H1 (cell line): ENCODE measurements around the gene PDE3A. TPM values are rescaled to one million over a fixed set of nuclear protein-coding genes. Genes with fewer than 3 reads are reported as not detected.

ENCODE experiments used
- CTCF ChIA-PET: fragments of 300-600 bp; sonication (Branson Sonifier 250); formaldehyde crosslinking; loops from one replicate; lab custom pipeline; 2021; ENCODE audit not compliant: partially characterized antibody; lab: Charles Lee
- POLR2A ChIA-PET: fragments of 300-600 bp; sonication (Branson Sonifier 250); formaldehyde crosslinking; loops from one replicate; lab custom pipeline; 2021; ENCODE audit warnings: inconsistent platforms; ENCODE audit not compliant: partially characterized antibody; lab: Charles Lee
- DNase-seq, 2 experiments: peaks; one replicate each; pipeline versions ENCODE4 v3.0.0 to v3.0.0-alpha.2; 2010 to 2022; ENCODE audit warnings: low spot score in 2 of 2, low read depth in 1 of 2, mixed read lengths in 1 of 2
- FAIRE-seq: peaks from 2 replicates; lab custom pipeline; 2011; peaks lifted over from hg19 to GRCh38; lab: Jason Lieb, UNC
- H2AFZ ChIP-seq: 2 replicates; pipeline ENCODE4 v1.8.1; 2012; ENCODE audit warnings: low read length, inconsistent platforms
- H2AK5ac ChIP-seq: 2 replicates; pipeline ENCODE4 v1.6.1; 2013; ENCODE audit warnings: low read depth, low read length
- H2BK120ac ChIP-seq: replicated peaks from 2 replicates; pipeline ENCODE3; 2013; ENCODE audit warnings: low read depth, low read length, inconsistent platforms
- H2BK12ac ChIP-seq: 2 replicates; pipeline ENCODE4 v1.6.1; 2013; ENCODE audit warnings: low read depth, low read length
- H2BK15ac ChIP-seq: 2 replicates; pipeline ENCODE4 v1.6.1; 2013; ENCODE audit warnings: low read length
- H2BK20ac ChIP-seq: 2 replicates; pipeline ENCODE4 v1.6.1; 2013; ENCODE audit warnings: low read length
- H2BK5ac ChIP-seq: 2 replicates; pipeline ENCODE4 v1.6.1; 2013; ENCODE audit warnings: low read depth, low read length
- H3K14ac ChIP-seq: 2 replicates; pipeline ENCODE4 v1.6.1; 2013; ENCODE audit warnings: inconsistent platforms; ENCODE audit not compliant: insufficient read length
- H3K18ac ChIP-seq: 2 replicates; pipeline ENCODE4 v1.6.1; 2013; ENCODE audit warnings: low read length; ENCODE audit errors: extremely low read depth
- H3K23ac ChIP-seq: 2 replicates; pipeline ENCODE4 v1.6.1; 2013; ENCODE audit warnings: inconsistent platforms; ENCODE audit not compliant: insufficient read length
- H3K23me2 ChIP-seq: 2 replicates; pipeline ENCODE4 v1.6.1; 2013; ENCODE audit warnings: low read depth, low read length
- H3K27ac ChIP-seq: 2 replicates; pipeline ENCODE4 v1.6.1; 2011; ENCODE audit warnings: low read depth, low read length, inconsistent platforms
- H3K27me3 ChIP-seq, 4 experiments: replicated peaks in 1 of 4; 1 replicate in 1 of 4; 2 replicates in 3 of 4; pipeline versions ENCODE4 v1.6.1 to v1.8.1; 2011 to 2013; ENCODE audit warnings: low read length in 3 of 4, mild to moderate bottlenecking in 3 of 4, inconsistent platforms in 2 of 4, mixed read lengths in 2 of 4, moderate library complexity in 1 of 4; ENCODE audit not compliant: control insufficient read depth in 3 of 4, insufficient read depth in 3 of 4; ENCODE audit errors: extremely low read depth in 1 of 4
- H3K36me3 ChIP-seq, 4 experiments: 2 replicates each; pipeline versions ENCODE4 v1.6.1 to v1.8.1; 2011 to 2013; ENCODE audit warnings: mild to moderate bottlenecking in 4 of 4, low read length in 3 of 4, moderate library complexity in 2 of 4, control low read depth in 1 of 4, inconsistent platforms in 1 of 4; ENCODE audit not compliant: insufficient read depth in 4 of 4, control insufficient read depth in 2 of 4
- H3K4ac ChIP-seq: replicated peaks from 2 replicates; pipeline ENCODE3; 2013; ENCODE audit warnings: low read length, low read depth, mixed read lengths, inconsistent platforms; ENCODE audit not compliant: insufficient read length
- H3K4me1 ChIP-seq, 4 experiments: replicated peaks in 1 of 4; 1 replicate in 1 of 4; 2 replicates in 3 of 4; pipeline versions ENCODE4 v1.6.1 to v1.8.1; 2011 to 2013; ENCODE audit warnings: low read length in 3 of 4, inconsistent platforms in 2 of 4, mixed read lengths in 1 of 4; ENCODE audit not compliant: insufficient read depth in 4 of 4, control insufficient read depth in 3 of 4
- H3K4me2 ChIP-seq, 2 experiments: 2 replicates each; pipeline versions ENCODE4 v1.6.1 to v1.8.1; 2011 to 2013; ENCODE audit warnings: low read depth in 2 of 2, low read length in 2 of 2, control low read depth in 1 of 2, inconsistent platforms in 1 of 2, mild to moderate bottlenecking in 1 of 2; ENCODE audit not compliant: insufficient read depth in 1 of 2
- H3K4me3 ChIP-seq, 4 experiments: fragments of 200-600, 300-600 bp in 1 of 4; sonication (generic), shearing (Covaris generic), sonication (Bioruptor Twin) in 1 of 4; 2 replicates each; pipeline versions ENCODE4 v1.5.1 to v1.8.1; 2011 to 2016; ENCODE audit warnings: low read length in 4 of 4, low read depth in 3 of 4, control low read depth in 2 of 4, inconsistent platforms in 2 of 4, mild to moderate bottlenecking in 2 of 4, mixed read lengths in 1 of 4, moderate library complexity in 1 of 4; ENCODE audit not compliant: insufficient read depth in 2 of 4; ENCODE audit errors: extremely low read depth in 1 of 4
- H3K56ac ChIP-seq: replicated peaks from 2 replicates; pipeline ENCODE3; 2013; ENCODE audit warnings: low read depth, mild to moderate bottlenecking, mixed read lengths, low read length, inconsistent platforms; ENCODE audit not compliant: insufficient read length
- H3K79me1 ChIP-seq: 2 replicates; pipeline ENCODE4 v1.6.1; 2013; ENCODE audit warnings: low read depth, low read length, control low read depth
- H3K79me2 ChIP-seq, 2 experiments: 2 replicates each; pipeline versions ENCODE4 v1.6.1 to v1.8.1; 2012 to 2013; ENCODE audit warnings: low read length in 2 of 2, mild to moderate bottlenecking in 2 of 2, inconsistent platforms in 1 of 2; ENCODE audit not compliant: insufficient read depth in 2 of 2, control insufficient read depth in 1 of 2
- H3K9ac ChIP-seq, 4 experiments: replicated peaks in 1 of 4; 1 replicate in 1 of 4; 2 replicates in 3 of 4; pipeline versions ENCODE4 v1.6.1 to v1.8.1; 2011 to 2013; ENCODE audit warnings: low read depth in 3 of 4, low read length in 3 of 4, control low read depth in 2 of 4, mild to moderate bottlenecking in 2 of 4, moderate library complexity in 2 of 4, inconsistent platforms in 1 of 4; ENCODE audit errors: extremely low read depth in 1 of 4
- H3K9me3 ChIP-seq, 2 experiments: 2 replicates each; pipeline versions ENCODE4 v1.6.1 to v1.8.1; 2012 to 2013; ENCODE audit warnings: mild to moderate bottlenecking in 2 of 2, moderate library complexity in 2 of 2, control low read depth in 1 of 2, inconsistent platforms in 1 of 2, low read depth in 1 of 2, low read length in 1 of 2, mixed read lengths in 1 of 2; ENCODE audit not compliant: insufficient read depth in 2 of 2
- H4K20me1 ChIP-seq, 2 experiments: replicated peaks in 1 of 2; 2 replicates each; pipeline versions ENCODE3 to v1.8.1; 2011 to 2013; ENCODE audit warnings: inconsistent platforms in 2 of 2, low read length in 2 of 2, mild to moderate bottlenecking in 1 of 2; ENCODE audit not compliant: insufficient read depth in 2 of 2, control insufficient read depth in 1 of 2
- H4K5ac ChIP-seq: 2 replicates; pipeline ENCODE4 v1.6.1; 2013; ENCODE audit warnings: low read length, low read depth, mixed read lengths, inconsistent platforms; ENCODE audit not compliant: insufficient read length
- H4K8ac ChIP-seq: 2 replicates; pipeline ENCODE4 v1.8.0; 2013; ENCODE audit warnings: mild to moderate bottlenecking, moderate library complexity, low read length, inconsistent platforms; ENCODE audit not compliant: insufficient read depth; ENCODE audit errors: extremely low read depth
- H4K91ac ChIP-seq: replicated peaks from 2 replicates; pipeline ENCODE3; 2013; ENCODE audit warnings: low read length, mixed read lengths, inconsistent platforms; ENCODE audit not compliant: insufficient read length
- ASH2L ChIP-seq: fragments of 200-600, 300-600 bp; sonication (generic); IDR thresholded peaks from one replicate; pipeline ENCODE4 v1.7.1; 2017; ENCODE audit warnings: low read length
- HDAC2 ChIP-seq, 2 experiments: fragments of 300-600 bp in 1 of 2; sonication (generic) in 1 of 2; IDR thresholded peaks; 2 replicates each; pipeline ENCODE4 v1.6.1; 2011 to 2012; ENCODE audit warnings: low read depth in 2 of 2, low read length in 2 of 2, mild to moderate bottlenecking in 2 of 2, moderate library complexity in 2 of 2, borderline replicate concordance in 1 of 2, inconsistent platforms in 1 of 2
- POU5F1 ChIP-seq: IDR thresholded peaks from 2 replicates; pipeline ENCODE4 v1.6.1; 2011; ENCODE audit warnings: low read depth, mild to moderate bottlenecking, low read length, moderate library complexity
- SAP30 ChIP-seq: fragments of 300-600 bp; sonication (generic); IDR thresholded peaks from 2 replicates; pipeline ENCODE4 v1.7.1; 2012; ENCODE audit warnings: low read length, moderate library complexity, mild to moderate bottlenecking, inconsistent platforms; ENCODE audit not compliant: insufficient read depth, insufficient replicate concordance
- SIX5 ChIP-seq: IDR thresholded peaks from 2 replicates; pipeline ENCODE4 v1.6.1; 2011; ENCODE audit warnings: mild to moderate bottlenecking, low read depth, low read length
- SP1 ChIP-seq: IDR thresholded peaks from 2 replicates; pipeline ENCODE4 v1.6.1; 2011; ENCODE audit warnings: low read depth, low read length
- SP2 ChIP-seq: IDR thresholded peaks from 2 replicates; pipeline ENCODE4 v1.6.1; 2012; ENCODE audit warnings: mild to moderate bottlenecking, low read length, inconsistent platforms
- WGBS, 2 experiments: shearing (Covaris generic) in 1 of 2; methylation state at CpG; one replicate each; pipeline versions ENCODE4 v1.1.6 to v1.1.7; 2013 to 2015; ENCODE audit warnings: low lambda C conversion rate in 2 of 2, mixed read lengths in 2 of 2, inconsistent platforms in 1 of 2, low coverage in 1 of 2, missing lambda C conversion rate in 1 of 2; ENCODE audit not compliant: insufficient replicate concordance in 2 of 2, insufficient coverage in 1 of 2, insufficient read length in 1 of 2; ENCODE audit errors: extremely low coverage in 1 of 2, missing lambda C conversion rate in 1 of 2; 5-methylcytosine and 5-hydroxymethylcytosine counted together
- polyA plus RNA-seq, 7 experiments: library from polyadenylated mRNA; depleted of rRNA in 3 of 7; stranded (reverse) in 5 of 7; unstranded in 2 of 7; fragments of >200 nt in 5 of 7; fragments of 200-250 nt in 2 of 7; gene quantifications; 1 replicate in 5 of 7; 2 replicates in 1 of 7; 4 replicates in 1 of 7; pipeline versions ENCODE4 v1.2.1 to v1.2.3, GENCODE V29; 2011 to 2013; ENCODE audit warnings: missing spikeins in 2 of 7, mixed read lengths in 2 of 7
- total RNA-seq: library from RNA; stranded (reverse); fragmentation: NEBNext Ultra II Directional; extraction: Animal tissue kit (Norgen Biotek cat#: 25700); gene quantifications from 2 replicates; pipeline ENCODE4 v1.2.1, GENCODE V29; 2021
- TF ChIP-seq, protein P1 (sequence below), 3 experiments: IDR thresholded peaks; 1 replicate in 2 of 3; 2 replicates in 1 of 3; pipeline versions ENCODE4 v1.5.1 to v1.6.1; 2011; ENCODE audit warnings: low read length in 3 of 3, mild to moderate bottlenecking in 3 of 3, inconsistent platforms in 2 of 3, low read depth in 1 of 3, moderate library complexity in 1 of 3; ENCODE audit not compliant: insufficient read depth in 1 of 3; ENCODE audit errors: control extremely low read depth in 1 of 3

Gene PDE3A
- total and polyA plus RNA-seq, 2 of the 8 experiments (the other 6 are each of a cell fraction or from before 2014, with no cell fraction given) = 1.4 to 3.4 TPM

DNA sequence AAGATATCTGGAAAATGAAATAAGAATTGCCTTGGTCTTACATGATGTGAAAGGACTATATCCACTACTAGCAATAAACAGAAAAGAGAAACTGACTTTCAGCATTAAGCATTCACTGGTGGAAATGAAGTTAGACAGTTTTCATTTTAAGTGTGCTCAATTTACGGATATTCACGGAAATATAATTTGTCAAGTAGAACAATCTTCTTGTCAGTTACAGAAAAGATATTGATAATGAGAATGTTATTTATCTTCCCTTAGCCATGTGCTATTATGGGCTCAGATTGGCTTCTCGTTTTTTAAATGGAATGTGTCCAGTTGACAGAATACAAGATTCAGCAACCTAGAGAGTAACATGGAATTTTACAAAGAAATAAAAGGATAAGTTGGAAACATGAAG lies 208.2 kb downstream of the PDE3A start:
- Histone ChIP-seq H3K79me2 (no peaks in the 10 kb centered on the region), H4K20me1 (no peaks in the 10 kb centered on the region), H4K5ac (no peak overlapping the region), H2AK5ac (no peak overlapping the region), H3K4me3 (no peak overlapping the region), H3K4me1 (no peaks in the 10 kb centered on the region), H3K23ac (no peak overlapping the region), H3K18ac (no peak overlapping the region), H2BK12ac (no peak overlapping the region), H3K56ac (no peak overlapping the region), H3K27ac (no peak overlapping the region), H3K4me2 (no peak overlapping the region), H3K79me1 (no peaks in the 10 kb centered on the region), H2AFZ (no peak overlapping the region), H2BK5ac (no peak overlapping the region), H2BK120ac (no peak overlapping the region), H4K8ac (no peak overlapping the region), H3K4ac (no peak overlapping the region), H3K27me3 (peaks cover 0 to 1% (median 0%) of the 10 kb centered on the region in 4 experiments; a peak in 1 of 7 replicates), H3K36me3 (no peaks in the 10 kb centered on the region), H3K23me2 (no peaks in the 10 kb centered on the region), H2BK15ac (no peak overlapping the region), H3K9me3 (no peaks in the 10 kb centered on the region), H2BK20ac (no peak overlapping the region), H4K91ac (no peak overlapping the region), H3K14ac (no peak overlapping the region), H3K9ac (no peak overlapping the region)
- no peak for DNase-seq
- WGBS, 2 experiments = 88% methylated on average over 3 of the region's 3 CpGs; no CpG with 5 or more reads in 1 of the 2 experiments
- POLR2A ChIA-PET = no interaction called here
- no peak for FAIRE-seq
- CTCF ChIA-PET = no interaction called here
- no peak for TF ChIP-seq POU5F1
- no peak for TF ChIP-seq SIX5
- TF ChIP-seq, protein P1, sequence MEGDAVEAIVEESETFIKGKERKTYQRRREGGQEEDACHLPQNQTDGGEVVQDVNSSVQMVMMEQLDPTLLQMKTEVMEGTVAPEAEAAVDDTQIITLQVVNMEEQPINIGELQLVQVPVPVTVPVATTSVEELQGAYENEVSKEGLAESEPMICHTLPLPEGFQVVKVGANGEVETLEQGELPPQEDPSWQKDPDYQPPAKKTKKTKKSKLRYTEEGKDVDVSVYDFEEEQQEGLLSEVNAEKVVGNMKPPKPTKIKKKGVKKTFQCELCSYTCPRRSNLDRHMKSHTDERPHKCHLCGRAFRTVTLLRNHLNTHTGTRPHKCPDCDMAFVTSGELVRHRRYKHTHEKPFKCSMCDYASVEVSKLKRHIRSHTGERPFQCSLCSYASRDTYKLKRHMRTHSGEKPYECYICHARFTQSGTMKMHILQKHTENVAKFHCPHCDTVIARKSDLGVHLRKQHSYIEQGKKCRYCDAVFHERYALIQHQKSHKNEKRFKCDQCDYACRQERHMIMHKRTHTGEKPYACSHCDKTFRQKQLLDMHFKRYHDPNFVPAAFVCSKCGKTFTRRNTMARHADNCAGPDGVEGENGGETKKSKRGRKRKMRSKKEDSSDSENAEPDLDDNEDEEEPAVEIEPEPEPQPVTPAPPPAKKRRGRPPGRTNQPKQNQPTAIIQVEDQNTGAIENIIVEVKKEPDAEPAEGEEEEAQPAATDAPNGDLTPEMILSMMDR (IDR thresholded peaks at IDR 0.05; ENCODE audit: control extremely low read depth in 1 of 3, insufficient read depth in 1 of 3, low read depth in 1 of 3, low read length in 3 of 3) = no peak
- TF ChIP-seq HDAC2 (IDR thresholded peaks at IDR 0.05; ENCODE audit: borderline replicate concordance in 1 of 2, low read depth in 2 of 2, low read length in 2 of 2) = no peak
- no peak for TF ChIP-seq SP1
- no peak for TF ChIP-seq SAP30
- no peak for TF ChIP-seq SP2
- no peak for TF ChIP-seq ASH2L
